Renal cortical epithelial cell (primary cell): ENCODE results near the gene GARIN5A. TPM values are rescaled to one million over a fixed set of nuclear protein-coding genes. Genes with fewer than 3 reads are reported as not detected.

Source experiments
- DNase-seq: peaks from one replicate; pipeline ENCODE4 v3.0.0-alpha.2; 2011; ENCODE audit warnings: low read depth
- total RNA-seq: library from RNA; depleted of rRNA; stranded (reverse); fragments of >200 nt; gene quantifications from 2 replicates; pipeline ENCODE4 v1.2.3, GENCODE V29; 2014

The GARIN5A gene
- total RNA-seq, 1 donor from 2014 or later: 0.89 TPM

GRCh38 chr19:50434525-50434924 lies 42.1 kb downstream of the GARIN5A start:
- DNase-seq: no peak

GRCh38 chr19:50433201-50434180 lies 43.2 kb downstream of the GARIN5A start:
- DNase-seq: no peak

- no peak for DNase-seq
These were observed 44.2 kb downstream of the GARIN5A start, which contains the start of gene MYBPC2 for GRCh38 chr19:50432221-50433028. Gene MYBPC2, plus strand, starts transcription at chr19:50432892. Its CDS starts 62 bp downstream, at chr19:50432954.

- peak; percentile 45 for DNase-seq
These were observed 45.1 kb downstream of the GARIN5A start for GRCh38 chr19:50431343-50432220.

GRCh38 chr19:50430888-50431342 lies 45.7 kb downstream of the GARIN5A start:
- DNase-seq: no peak

GRCh38 chr19:50428772-50429463 lies 47.7 kb downstream of the GARIN5A start:
- no peak for DNase-seq

- peak; percentile 71 for DNase-seq
These were observed 48.6 kb downstream of the GARIN5A start for GRCh38 chr19:50427997-50428425.

- DNase-seq: no peak
These were observed 49.2 kb downstream of the GARIN5A start for GRCh38 chr19:50427318-50427925.

GRCh38 chr19:50425581-50425980 lies 51.1 kb downstream of the GARIN5A start:
- no peak for DNase-seq

- no peak for DNase-seq
These were observed 53.2 kb downstream of the GARIN5A start for GRCh38 chr19:50423279-50424113.

GRCh38 chr19:50422397-50423278 lies 54.0 kb downstream of the GARIN5A start:
- DNase-seq: no peak

- DNase-seq: no peak
These were observed 55.8 kb downstream of the GARIN5A start for GRCh38 chr19:50420808-50421207.

GRCh38 chr19:50420127-50420526 lies 56.5 kb downstream of the GARIN5A start:
- DNase-seq: no peak

- DNase-seq: no peak
These were observed 57.0 kb downstream of the GARIN5A start for GRCh38 chr19:50419580-50420035.

- DNase-seq: no peak
These were observed 57.5 kb downstream of the GARIN5A start for GRCh38 chr19:50419022-50419579.

GRCh38 chr19:50418176-50419021 lies 58.2 kb downstream of the GARIN5A start, which contains the start of gene SPIB:
Gene SPIB, plus strand, starts transcription at chr19:50418938. Its CDS starts 25 bp downstream, at chr19:50418963.
- DNase-seq: no peak
